ENCODE data around the gene WFDC11. TPM values are rescaled to one million over a fixed set of nuclear protein-coding genes. Genes with fewer than 3 reads are reported as not detected.

The WFDC11 gene
- total RNA-seq, 1 experiment from 2014 or later: not detected

GRCh38 chr20:45611054-45611453, 59.0 kb downstream of the WFDC11 start:
- Histone ChIP-seq H3K27me3 (ENCODE audit: insufficient read depth, low read length) (no peaks in the 10 kb centered on the region), H3K18ac (ENCODE audit: insufficient read length, low read depth, low read length) (no peak overlapping the region), H2BK15ac (ENCODE audit: low read depth, low read length) (no peak overlapping the region), H3K56ac (ENCODE audit: insufficient read length, low read depth, low read length) (no peak overlapping the region), H4K20me1 (ENCODE audit: control insufficient read depth, insufficient read depth, insufficient read length) (no peaks in the 10 kb centered on the region), H2BK20ac (ENCODE audit: low read depth, low read length, poor library complexity, severe bottlenecking) (no peak overlapping the region), H2AFZ (ENCODE audit: low read length) (no peak overlapping the region), H3K4me1 (ENCODE audit: insufficient read depth, low read length) (peaks cover 3% of the 10 kb centered on the region; the same call in 1 of the 2 replicates), H3K4me2 (ENCODE audit: insufficient read depth, insufficient read length, low read length) (no peak overlapping the region), H3K9ac (ENCODE audit: extremely low read depth, insufficient read length, low read length) (no peak overlapping the region), H4K5ac (ENCODE audit: insufficient read length, low read depth, low read length) (no peak overlapping the region), H4K8ac (replicated peaks; ENCODE audit: insufficient read length, low read depth, low read length) (no peak overlapping the region), H3K4ac (ENCODE audit: low read depth, low read length) (no peak overlapping the region), H3K23ac (ENCODE audit: insufficient read length, low read depth, low read length) (no peak overlapping the region), H3K14ac (ENCODE audit: insufficient read depth, low read length) (no peak overlapping the region), H2BK12ac (ENCODE audit: insufficient read length, low read depth, low read length) (no peak overlapping the region), H3K79me2 (ENCODE audit: insufficient read depth, low read length) (no peaks in the 10 kb centered on the region), H3K27ac (ENCODE audit: insufficient read length, low read depth, low read length) (no peak overlapping the region), H3K23me2 (ENCODE audit: insufficient read length, low read depth, low read length, poor library complexity, severe bottlenecking) (no peaks in the 10 kb centered on the region), H3K79me1 (ENCODE audit: insufficient read depth, low read depth, low read length, poor library complexity, severe bottlenecking) (no peaks in the 10 kb centered on the region), H2AK5ac (ENCODE audit: insufficient read length, low read length) (no peak overlapping the region), H2BK5ac (ENCODE audit: insufficient read length, low read length) (no peak overlapping the region), H3T11ph (ENCODE audit: low read length) (no peak overlapping the region), H3K9me3 (ENCODE audit: control insufficient read depth, low read depth, low read length) (peaks cover 11% of the 10 kb centered on the region), H2BK120ac (ENCODE audit: low read depth, low read length, poor library complexity, severe bottlenecking) (no peak overlapping the region), H4K91ac (ENCODE audit: insufficient read length, low read depth, low read length) (no peak overlapping the region)
- peaks cover 0 to 11% (median 7%) of the 10 kb centered on the region in 3 experiments; a peak in 6 of 7 replicates for H3K36me3 Mint-ChIP-seq (ENCODE audit: insufficient read depth in 1 of 3, low read depth in 3 of 3)
- no peak for TF ChIP-seq CTCF (conservative IDR thresholded peaks at IDR 0.05)
- peaks cover 12 to 13% of the 10 kb centered on the region in 2 experiments for H3K4me1 Mint-ChIP-seq
- H3K27ac Mint-ChIP-seq: peak overlapping the region in 1 of 3 experiments; percentile 12; a peak in 1 of 7 replicates
- no peak for DNase-seq
- WGBS (ENCODE audit: extremely low coverage, insufficient read length, low lambda C conversion rate): no CpG with 5 or more reads among the region's 4 CpGs
- no peaks in the 10 kb centered on the region; the same call in 1 of the 2 replicates for H3K27me3 Mint-ChIP-seq (ENCODE audit: low read depth)
- no peak overlapping the region for H3K4me3 Mint-ChIP-seq
- peaks cover 10 to 17% of the 10 kb centered on the region in 2 experiments; a peak in 4 of 5 replicates for H3K9me3 Mint-ChIP-seq

All from H9 (cell line).